ENCODE measurements around the gene PCED1B.
"Not testable (repeated sequence)": the region's sequence is repeated elsewhere in the genome, so short reads cannot be mapped to it uniquely, and the experiment has no call there.

Gene PCED1B, protein sequence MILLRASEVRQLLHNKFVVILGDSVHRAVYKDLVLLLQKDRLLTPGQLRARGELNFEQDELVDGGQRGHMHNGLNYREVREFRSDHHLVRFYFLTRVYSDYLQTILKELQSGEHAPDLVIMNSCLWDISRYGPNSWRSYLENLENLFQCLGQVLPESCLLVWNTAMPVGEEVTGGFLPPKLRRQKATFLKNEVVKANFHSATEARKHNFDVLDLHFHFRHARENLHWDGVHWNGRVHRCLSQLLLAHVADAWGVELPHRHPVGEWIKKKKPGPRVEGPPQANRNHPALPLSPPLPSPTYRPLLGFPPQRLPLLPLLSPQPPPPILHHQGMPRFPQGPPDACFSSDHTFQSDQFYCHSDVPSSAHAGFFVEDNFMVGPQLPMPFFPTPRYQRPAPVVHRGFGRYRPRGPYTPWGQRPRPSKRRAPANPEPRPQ

GRCh38 chr12:47079468-47079980 is at the start of gene PCED1B, which contains the start of gene AMIGO2:
Gene PCED1B, plus strand, starts transcription at chr12:47079621. Its CDS starts 155,443 bp downstream, at chr12:47235064.
Gene AMIGO2, minus strand, starts transcription at chr12:47079959. Its CDS starts 957 bp downstream, at chr12:47079002.
- DNase-seq: peak; percentile 68

DNA sequence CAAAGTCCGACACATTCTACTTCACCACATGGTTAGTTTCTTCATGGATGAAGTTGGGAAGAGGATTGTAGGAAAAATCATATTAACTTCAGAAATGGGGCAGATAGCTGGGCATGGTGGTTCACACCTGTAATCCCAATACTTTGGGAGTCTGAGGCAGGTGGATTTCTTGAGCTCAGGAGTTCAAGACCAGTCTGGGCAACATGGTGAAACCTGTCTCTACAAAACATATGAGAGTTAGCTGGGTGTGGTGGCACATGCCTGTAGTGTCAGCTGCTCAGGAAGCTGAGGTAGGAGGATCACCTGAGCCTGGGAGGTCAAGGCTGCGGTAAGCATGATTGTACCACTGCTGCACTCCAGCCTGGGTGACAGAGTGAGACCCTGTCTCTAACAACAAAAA is 49.5 kb upstream of the PCED1B start:
- no peak for DNase-seq

GRCh38 chr12:47032644-47033043 is 46.8 kb upstream of the PCED1B start:
- DNase-seq: no peak

GRCh38 chr12:47033081-47033480 is 46.3 kb upstream of the PCED1B start:
- no peak for DNase-seq

DNA sequence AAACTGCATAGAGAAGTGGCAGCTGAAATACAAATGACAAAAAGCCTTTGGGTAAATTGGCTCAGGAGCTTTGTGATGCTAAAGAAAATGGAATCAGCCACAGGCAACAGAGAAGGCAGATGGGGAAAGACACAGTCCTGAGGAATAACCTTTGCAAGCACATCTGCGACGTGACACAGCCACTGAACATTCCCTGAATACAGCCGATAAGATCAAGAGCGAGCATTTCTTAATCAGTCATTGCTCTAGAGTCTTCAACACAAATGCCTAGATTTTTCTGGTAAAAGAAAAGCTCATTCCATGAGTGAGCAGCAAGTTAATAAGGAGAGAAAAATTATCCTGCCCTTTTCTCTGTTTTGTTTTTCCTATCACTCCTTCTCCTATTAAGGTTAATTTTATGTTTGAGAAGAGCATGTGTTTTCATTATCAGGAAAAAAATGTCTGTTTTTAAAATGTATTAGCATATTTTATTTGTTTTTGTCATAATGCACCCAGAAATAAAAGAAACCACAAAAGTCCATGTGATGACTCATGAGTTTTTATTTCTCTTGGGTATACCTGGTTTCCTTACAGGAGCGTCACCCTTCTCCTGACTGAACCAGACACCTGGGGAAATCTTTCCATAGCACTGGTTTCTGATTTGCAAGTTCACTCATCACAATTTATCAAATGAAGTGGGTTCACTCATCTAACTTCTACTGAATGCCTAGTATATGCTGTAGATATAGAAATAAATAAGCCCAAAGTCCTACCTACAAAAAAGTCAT is 45.4 kb upstream of the PCED1B start:
- DNase-seq: no peak

DNA sequence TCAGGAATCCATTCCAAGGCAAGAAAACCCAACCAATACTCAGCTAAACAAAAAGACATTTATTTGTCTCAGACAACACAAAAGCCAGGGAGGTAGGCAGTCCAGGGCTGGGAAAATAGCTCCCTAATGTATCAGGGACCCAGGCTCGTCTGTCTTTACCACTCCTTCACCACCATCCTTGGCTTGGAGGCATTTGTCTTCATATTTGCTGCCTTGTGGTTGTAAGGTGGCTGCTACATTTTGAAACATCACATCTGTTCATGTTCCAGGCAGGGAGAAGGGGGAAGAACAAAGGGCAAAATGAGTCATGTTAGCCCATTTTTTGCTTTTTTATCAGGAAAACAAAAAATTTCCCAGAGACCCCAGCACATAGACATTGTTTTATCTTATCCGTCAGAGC is 44.8 kb upstream of the PCED1B start:
- no peak for DNase-seq

- no peak for DNase-seq
Measured at GRCh38 chr12:47035484-47035883, 43.9 kb upstream of the PCED1B start.

DNA sequence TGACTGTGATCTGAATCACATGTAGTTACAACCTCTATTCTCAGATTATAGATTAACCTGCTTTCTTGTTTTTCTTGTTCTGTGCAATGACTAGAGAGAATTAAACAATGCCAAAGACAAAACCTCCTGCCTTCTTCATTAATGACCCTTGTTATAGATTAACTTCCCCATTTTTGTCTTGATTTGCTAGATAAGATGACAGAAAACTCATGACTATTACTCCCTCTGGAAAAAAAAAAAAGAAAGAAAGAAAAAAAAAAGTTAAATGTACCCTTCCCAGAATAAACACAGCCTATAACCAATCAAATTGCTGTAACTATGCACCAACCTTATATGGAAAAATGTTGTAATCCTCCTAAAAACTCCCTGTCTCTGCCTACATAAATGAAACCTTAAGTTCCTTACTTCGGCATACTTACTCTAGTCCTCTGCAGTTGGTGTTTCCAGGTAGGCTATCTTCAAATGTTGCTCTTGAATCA is 41.1 kb upstream of the PCED1B start:
- DNase-seq: no peak

- DNase-seq: no peak
Measured at GRCh38 chr12:47039079-47039478, 40.3 kb upstream of the PCED1B start.

GRCh38 chr12:47039756-47040155 is 39.7 kb upstream of the PCED1B start:
- DNase-seq: no peak

GRCh38 chr12:47041327-47041726 is 38.1 kb upstream of the PCED1B start:
- no peak for DNase-seq

GRCh38 chr12:47048541-47048940 is 30.9 kb upstream of the PCED1B start:
- DNase-seq: no peak

DNA sequence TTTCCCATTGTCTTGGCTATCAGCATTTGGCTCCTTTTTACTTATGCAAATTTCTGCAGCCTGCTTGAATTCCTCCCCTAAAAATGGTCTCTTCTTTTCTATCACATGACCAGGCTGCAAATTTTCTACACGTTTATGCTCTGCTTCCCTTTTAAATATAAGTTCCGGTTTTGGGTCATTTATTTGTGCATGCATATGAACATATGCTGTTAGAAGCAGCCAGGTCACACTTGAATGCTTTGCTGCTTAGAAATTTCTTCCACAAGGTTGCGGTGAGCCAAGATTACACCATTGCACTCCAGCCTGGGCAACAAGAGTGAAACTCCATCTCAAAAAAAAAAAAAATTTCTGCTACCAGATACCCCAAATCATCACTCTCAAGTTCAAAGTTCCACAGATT is 28.1 kb upstream of the PCED1B start:
- DNase-seq: not testable (repeated sequence)

- DNase-seq: no peak
Measured at GRCh38 chr12:47052274-47052673, 27.1 kb upstream of the PCED1B start.

GRCh38 chr12:47053961-47054360 is 25.5 kb upstream of the PCED1B start:
- no peak for DNase-seq

GRCh38 chr12:47054659-47055058 is 24.8 kb upstream of the PCED1B start:
- DNase-seq: no peak

GRCh38 chr12:47055856-47056255 is 23.6 kb upstream of the PCED1B start:
- DNase-seq: not testable (repeated sequence)

GRCh38 chr12:47056944-47057343 is 22.5 kb upstream of the PCED1B start:
- DNase-seq: not testable (repeated sequence)

DNA sequence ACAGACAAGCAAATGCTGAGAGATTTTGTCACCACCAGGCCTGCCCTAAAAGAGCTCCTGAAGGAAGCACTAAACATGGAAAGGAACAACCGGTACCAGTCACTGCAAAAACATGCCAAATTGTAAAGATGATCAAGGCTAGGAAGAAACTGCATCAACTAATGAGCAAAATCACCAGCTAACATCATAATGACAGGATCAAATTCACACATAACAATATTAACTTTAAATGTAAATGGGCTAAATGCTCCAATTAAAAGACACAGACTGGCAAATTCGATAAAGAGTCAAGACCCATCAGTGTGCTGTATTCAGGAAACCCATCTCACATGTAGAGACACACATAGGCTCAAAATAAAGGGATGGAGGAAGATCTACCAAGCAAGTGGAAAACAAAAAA is 20.8 kb upstream of the PCED1B start:
- not testable (repeated sequence) for DNase-seq

- no peak for DNase-seq
Measured at GRCh38 chr12:47065546-47065945, 13.9 kb upstream of the PCED1B start.

DNA sequence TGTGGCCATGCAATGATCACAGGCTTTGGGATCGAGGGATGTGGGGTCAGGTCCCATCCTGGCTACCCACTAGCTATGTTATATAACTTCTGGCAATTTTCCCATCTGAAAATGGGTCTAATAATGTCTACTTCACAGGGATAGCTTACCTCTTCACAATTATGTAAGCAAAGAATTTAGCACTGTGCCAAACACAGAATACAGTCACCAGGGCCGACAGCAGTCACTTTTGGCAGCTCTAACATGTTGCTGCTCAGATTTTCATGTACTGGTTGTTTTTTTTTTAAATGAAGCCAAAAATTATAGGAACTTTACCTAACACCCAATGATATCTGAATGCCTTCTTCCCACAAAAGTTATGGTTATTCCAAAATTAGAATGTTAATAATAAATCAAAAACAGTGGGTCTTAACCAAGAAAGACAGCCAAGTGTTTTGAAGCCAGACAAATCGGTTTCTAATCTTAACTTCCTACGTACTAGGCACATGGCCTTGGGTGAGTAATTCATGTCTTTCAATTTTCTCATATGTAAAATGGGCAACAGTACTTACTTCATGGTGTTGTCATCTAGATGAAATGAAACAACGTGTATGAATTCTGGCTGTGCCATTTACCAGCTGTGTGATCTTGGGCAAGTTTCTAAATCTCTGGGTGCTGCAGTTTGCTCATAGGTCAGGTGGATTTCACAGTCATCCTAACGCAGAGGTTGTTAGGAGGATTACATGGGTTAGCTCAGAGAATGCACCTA is 13.0 kb upstream of the PCED1B start:
- DNase-seq: no peak

GRCh38 chr12:47067176-47067575 is 12.2 kb upstream of the PCED1B start:
- no peak for DNase-seq
